GM18508 (cell line): ENCODE measurements around the gene NDUFV1.
"Not testable (repeated sequence)": the region's sequence is repeated elsewhere in the genome, so short reads cannot be mapped to it uniquely, and the experiment has no call there.

Source experiments
- ATAC-seq: cut with Tn5 transposase; IDR thresholded peaks from one replicate; pipeline ENCODE4 v1.9.1; 2021; ENCODE audit warnings: moderate number of reproducible peaks; ENCODE audit not compliant: insufficient read depth, unreplicated experiment

Gene NDUFV1

DNA sequence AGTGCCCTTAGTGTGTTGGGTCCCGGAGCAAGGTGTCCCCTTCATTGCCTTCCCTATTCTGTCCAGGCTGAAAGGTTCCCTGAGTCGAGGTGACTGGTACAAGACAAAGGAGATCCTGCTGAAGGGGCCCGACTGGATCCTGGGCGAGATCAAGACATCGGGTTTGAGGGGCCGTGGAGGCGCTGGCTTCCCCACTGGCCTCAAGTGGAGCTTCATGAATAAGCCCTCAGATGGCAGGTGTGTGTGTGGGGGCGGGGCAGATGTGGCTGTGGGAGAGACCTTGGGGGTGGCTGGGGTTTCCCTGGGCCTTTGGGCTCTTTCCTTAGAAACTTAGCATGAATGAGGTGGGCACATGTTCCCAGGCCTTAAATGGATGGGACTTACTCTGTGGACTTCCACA, 1.8 kb downstream of the NDUFV1 start:
- no peak for ATAC-seq

DNA sequence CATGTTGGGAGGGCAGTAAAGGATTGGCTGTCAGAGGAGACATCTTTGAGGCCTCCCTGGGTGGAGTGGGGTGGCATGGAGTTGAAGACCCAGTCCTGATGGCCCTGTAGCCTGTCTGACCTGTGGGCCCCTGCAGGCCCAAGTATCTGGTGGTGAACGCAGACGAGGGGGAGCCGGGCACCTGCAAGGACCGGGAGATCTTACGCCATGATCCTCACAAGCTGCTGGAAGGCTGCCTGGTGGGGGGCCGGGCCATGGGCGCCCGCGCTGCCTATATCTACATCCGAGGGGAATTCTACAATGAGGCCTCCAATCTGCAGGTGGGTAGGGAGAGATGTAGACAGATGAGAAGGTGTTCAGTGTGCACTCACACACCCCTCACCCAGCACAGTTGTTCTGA, 2.6 kb downstream of the NDUFV1 start:
- ATAC-seq: no peak

DNA sequence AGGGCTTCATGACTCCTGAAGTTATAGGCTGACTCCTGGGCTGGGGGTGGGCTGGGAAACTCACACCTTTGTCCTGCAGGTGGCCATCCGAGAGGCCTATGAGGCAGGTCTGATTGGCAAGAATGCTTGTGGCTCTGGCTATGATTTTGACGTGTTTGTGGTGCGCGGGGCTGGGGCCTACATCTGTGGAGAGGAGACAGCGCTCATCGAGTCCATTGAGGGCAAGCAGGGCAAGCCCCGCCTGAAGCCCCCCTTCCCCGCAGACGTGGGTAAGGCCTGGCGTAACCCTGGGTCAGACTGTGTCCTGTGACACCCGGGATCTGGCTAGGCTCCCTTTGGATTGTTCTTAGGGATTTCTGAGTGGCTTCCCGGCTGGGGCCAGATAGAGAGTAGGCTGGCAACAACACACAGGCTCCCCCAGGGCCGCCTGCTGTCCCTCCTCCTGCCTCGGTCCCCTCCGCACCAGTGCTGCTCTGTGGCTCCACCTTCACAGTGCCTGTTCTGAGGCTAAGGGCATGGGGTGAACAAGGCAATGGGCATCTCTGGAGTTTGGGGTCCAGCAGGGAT, 3.6 kb downstream of the NDUFV1 start:
- ATAC-seq: no peak

DNA sequence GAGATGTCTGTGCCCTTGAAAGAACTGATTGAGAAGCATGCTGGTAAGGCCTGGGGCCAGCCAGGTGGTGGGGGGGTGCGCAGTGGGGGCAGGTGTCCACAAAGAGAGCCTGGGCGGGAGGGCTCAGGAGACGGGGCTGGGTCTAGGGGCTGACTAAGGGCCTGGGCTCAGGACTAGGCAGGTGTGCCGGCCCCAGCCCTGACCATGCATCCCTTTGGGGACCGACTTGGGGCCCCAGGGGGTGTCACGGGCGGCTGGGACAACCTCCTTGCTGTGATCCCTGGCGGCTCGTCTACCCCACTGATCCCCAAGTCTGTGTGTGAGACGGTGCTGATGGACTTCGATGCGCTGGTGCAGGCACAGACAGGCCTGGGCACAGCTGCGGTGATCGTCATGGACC, 4.4 kb downstream of the NDUFV1 start:
- ATAC-seq: no peak

DNA sequence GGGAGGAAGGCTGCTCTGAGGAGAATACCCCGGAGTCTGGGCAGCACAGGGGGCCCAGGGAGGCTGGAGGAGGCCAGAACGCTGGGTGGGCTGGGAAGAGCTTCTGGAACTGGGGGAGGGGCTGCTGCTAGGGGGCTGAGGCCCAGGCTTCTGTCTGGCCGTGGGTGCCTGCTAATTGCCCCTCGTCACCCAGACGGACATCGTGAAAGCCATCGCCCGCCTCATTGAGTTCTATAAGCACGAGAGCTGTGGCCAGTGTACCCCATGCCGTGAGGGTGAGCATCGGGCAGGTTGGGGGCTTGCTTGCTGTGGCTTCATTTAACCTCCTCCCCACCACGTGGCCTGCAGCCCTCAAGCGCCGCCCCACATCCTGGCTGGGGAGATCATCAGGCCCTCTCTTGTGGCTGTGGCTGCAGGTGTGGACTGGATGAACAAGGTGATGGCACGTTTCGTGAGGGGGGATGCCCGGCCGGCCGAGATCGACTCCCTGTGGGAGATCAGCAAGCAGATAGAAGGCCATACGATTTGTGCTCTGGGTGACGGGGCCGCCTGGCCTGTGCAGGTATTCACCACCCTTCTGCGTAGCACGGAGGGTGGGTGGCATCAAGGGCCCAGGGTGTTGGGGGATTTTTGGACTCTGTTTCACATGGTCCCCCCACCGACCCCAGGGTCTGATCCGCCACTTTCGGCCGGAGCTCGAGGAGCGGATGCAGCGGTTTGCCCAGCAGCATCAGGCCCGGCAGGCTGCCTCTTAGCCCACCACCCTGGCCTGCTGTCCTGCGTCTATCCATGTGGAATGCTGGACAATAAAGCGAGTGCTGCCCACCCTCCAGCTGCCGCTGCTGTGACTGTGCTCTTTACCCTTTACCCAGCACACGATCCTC, 5.2 kb downstream of the NDUFV1 start:
- ATAC-seq: no peak

DNA sequence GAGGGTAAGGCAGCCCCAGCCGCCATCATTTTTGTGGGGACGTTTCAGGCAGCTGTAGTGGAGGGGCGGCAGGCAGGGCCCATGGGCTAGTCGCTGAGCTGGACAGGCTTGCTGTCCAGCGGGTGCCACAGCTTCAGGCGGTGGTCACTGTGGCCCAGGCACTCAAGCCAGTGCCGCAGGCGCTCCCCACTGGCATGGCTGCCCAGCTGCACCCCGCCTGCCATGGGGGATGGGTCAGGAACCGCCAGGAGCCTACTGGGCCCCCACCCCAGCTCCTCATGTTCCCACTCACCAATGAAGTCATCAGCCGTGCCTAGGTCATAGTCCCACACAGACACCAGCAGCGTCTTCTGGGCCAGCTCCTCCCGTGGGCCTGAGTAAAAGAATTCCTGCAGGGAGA, 6.0 kb downstream of the NDUFV1 start:
- no peak for ATAC-seq

DNA sequence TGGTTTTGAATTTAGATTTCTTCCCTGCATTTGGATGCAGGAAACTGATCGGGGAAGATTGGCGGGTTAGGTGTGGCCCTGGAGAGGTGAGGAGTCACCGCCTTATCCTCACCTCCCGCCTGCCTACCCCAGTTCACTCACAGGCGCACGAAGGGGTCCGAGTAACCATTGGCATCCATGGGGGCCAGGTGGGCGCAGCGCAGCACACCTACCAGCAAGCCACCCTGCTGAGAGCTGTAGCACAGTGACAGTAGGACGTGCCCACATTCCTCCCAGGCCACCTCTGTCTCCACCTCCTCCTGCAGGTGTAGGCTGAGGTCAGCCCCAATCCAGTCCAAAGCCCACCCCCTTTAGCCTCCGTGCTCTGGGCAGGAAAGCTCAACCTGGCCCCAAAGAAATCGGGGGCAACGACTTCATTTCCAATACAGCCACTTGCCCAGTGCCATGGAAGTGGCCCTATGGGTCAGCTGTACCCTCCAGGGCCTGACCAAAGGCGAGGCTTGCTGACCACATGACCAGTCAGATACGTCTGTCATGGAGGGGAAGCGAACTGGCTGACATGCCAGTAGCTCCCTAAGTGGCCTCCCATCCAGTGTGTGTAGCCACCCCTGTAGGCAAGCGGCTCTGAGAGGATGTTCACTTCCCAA, 6.7 kb downstream of the NDUFV1 start:
- no peak for ATAC-seq

DNA sequence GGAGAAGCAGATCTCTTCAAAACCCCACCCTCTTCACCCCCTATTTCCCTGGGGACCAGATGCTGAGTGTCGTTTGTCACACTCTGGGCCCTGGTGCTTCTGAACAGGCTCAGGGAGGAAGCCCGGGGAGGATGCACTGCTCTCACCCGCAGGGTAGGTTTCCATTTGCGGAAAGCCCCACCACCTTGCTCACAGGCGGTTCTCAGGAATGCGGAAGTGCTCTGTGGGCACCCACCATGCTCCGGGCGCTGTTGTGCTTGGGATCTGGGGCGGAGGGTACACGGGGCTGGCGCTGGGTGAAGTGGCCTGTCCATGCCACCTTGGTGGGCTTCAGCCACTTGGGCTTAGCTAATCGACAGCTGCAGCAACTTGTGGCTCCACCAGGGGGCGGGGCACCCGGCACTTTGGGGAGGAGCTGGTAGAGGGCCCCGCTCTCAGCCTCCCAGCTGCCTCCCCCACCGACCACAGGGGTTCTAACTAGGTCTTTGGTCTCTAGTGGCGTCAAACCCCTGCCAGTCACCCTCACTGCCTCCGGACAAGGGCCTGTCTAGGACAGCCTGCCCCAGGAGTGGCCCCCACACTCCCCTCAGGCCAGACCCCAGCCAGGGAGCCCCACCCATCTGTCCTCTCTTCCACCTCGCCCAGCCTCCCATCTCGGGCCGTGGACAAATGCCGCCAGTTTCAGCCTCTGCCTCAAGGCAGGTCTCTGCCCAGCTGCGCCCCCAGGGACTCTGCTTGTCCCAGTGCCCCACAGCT, 7.4 kb downstream of the NDUFV1 start:
- ATAC-seq: no peak

DNA sequence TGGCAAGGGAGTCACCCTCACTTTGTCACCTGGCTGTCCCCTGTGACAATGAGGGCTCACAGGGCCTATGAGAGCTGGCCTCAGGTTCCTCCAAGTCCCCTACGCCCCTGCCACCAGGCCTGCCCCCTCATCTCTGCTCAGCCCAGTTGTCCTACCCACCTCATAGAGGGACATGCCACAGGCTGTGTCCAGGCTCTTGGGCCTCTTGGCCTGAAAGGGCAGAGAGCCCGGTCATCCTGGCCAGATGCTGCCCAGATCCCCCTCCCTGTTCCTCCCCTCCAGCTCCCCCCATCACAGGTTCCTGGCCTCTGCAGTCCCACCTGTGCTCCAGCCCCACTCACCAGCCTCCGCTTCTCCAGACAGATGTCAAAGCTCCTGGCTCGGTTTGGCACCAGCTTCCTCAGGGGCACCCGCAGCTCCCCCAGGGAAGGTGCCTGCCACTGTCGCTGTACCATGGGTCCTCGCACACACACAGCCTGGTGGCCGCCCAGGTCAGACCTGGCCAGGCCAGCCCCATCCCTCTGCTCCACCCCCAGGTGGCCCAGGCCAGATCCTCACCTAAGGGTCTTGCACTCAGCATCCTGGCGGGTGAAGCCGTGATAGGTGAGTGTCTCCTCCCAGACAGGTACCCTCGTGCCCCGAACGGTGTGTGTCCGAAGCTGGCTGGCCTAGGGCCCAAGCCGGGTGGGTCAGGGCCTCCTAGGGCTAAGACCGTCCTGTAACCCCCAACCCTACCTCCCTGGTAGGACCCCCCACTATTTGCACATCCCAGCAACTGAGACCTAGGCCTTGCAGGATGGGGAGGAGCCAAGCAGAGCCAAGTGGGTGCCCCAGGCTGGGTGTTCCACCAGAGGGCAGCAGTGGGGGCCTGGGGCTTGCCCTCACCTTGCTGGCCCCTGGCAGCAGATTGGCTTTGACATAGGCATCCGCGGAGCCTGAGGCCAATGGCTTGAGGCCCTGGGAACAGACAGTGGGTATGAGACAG, 8.3 kb downstream of the NDUFV1 start:
- ATAC-seq: no peak

DNA sequence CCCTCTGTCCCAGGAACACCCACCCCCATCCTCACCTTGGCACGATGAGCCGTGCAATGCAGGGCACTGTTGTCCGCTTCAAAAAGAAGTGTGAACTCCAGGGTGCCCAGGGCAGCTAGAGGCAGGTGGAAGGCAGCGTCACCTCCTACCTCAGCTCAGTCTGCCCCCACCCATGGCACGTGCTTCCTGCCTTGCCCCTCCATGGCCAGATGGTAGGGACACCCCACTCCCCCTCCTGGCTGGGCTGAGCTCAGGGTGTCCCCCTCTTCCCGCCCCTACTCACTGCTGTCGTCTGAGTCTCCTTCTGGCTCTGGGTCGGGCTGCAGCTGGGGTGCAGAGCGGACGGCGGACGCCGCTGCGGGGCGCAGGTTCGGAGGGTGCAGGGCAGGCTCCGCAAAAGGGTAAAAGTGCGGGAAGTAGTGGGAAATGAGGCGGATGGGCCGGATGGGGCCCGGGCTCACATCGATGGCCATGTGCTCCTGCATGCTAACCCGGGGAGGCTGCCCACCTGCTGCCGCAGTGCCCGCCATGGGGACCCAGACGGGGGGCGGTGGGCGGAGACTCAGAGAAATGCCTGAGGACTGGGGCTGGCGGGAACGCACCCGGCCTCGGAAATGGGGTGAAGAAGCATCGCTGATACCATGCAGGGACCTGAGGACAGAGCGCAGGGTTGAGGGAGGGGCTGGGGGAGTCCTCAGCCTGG, 9.1 kb downstream of the NDUFV1 start:
- ATAC-seq: no peak

DNA sequence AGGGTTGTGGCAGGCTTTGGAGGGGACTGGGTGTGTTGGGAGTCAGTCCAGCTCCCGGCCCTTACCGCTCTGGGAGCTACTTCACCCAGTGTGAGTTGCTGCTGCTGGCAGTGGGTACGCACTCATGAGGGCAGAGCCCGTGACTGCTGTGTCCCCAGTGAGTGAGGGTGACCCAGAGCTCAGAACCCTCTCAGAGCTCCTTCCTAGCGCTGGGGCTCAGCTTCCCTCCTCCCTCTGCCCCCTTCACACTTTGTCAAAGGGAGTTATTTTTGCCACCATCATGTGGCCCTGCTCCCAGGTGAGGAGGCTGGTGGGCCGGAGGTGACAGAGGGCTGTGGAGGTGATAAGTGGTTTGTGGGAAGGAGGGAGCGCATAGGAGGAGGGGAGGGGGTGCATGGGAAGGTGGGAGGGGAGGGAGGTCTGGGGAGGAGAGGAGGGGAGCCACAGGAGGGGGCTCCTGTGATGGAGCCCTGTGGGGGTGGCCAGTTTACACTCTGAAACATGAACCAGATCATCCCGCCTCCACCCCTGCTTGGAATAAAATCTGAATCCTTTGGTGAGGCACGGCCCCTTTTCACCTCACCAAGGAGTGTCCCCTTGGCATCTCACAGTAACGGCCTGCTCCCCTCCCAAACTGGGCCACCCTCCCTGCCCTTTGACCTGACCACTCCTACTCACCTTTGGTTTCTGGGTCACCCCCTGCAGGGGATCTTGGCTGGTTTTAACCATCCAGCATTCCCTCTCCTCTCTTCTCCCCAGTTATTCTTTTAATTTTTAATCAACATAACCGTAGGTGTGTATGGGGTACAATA, 9.9 kb downstream of the NDUFV1 start:
- ATAC-seq: no peak

DNA sequence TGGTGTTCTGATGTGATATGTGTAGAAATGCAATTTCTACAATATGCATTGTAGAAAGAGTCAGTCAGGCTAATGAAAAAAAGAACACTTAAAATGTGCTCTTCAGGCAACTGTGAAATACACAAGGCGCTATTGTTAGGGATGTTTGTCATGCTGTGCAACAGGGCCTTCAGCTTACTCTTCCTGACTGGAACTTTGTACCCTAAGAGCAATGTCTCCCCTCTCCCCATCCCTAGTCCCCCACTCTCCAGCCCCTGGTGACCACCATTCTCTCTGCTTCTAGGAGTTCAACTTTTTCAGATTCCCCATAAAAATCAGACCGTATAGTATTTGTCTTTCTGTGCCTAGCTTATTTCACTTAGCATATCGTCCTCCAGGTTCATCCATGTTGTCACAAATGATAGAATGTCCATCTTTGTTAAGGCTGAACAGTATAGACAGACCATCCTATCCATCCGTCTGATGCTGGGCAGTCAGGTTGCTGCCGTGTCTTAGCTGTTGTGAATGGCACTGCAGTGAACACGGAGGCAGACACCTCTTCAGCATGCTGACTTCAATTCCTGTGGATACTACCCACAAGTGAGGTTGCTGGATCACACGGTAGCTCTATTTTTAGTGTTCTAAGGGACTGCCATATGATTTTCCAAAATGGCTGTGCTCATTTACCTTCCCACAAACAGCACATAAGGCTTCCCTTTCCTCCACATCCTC, 10.7 kb downstream of the NDUFV1 start:
- ATAC-seq: no peak

DNA sequence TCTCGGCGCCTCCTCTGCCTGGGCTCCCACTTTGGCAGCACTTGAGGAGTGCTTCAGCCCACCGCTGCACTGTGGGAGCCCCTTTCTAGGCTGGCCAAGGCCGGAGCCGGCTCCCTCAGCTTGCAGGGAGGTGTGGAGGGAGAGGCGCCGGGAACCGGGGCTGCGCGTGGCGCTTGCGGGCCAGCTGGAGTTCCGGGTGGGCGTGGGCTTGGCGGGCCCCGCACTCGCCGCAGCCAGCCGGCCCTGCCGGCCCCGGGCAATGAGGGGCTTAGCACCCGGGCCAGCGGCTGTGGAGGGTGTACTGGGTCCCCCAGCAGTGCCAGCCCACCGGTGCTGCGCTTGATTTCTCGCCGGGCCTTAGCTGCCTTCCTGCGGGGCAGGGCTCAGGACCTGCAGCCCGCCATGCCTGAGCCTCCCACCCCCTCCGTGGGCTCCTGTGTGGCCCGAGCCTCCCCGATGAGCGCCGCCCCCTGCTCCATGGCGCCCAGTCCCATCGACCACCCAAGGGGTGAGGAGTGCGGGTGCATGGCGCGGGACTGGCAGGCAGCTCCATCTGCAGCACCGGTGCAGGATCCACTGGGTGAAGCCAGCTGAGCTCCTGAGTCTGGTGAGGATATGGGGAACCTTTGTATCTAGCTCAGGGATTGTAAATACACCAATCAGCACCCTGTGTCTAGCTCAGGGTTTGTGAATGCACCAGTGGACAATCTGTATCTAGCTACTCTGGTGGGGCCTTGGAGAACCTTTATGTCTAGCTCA, 12.3 kb downstream of the NDUFV1 start:
- ATAC-seq: not testable (repeated sequence)

DNA sequence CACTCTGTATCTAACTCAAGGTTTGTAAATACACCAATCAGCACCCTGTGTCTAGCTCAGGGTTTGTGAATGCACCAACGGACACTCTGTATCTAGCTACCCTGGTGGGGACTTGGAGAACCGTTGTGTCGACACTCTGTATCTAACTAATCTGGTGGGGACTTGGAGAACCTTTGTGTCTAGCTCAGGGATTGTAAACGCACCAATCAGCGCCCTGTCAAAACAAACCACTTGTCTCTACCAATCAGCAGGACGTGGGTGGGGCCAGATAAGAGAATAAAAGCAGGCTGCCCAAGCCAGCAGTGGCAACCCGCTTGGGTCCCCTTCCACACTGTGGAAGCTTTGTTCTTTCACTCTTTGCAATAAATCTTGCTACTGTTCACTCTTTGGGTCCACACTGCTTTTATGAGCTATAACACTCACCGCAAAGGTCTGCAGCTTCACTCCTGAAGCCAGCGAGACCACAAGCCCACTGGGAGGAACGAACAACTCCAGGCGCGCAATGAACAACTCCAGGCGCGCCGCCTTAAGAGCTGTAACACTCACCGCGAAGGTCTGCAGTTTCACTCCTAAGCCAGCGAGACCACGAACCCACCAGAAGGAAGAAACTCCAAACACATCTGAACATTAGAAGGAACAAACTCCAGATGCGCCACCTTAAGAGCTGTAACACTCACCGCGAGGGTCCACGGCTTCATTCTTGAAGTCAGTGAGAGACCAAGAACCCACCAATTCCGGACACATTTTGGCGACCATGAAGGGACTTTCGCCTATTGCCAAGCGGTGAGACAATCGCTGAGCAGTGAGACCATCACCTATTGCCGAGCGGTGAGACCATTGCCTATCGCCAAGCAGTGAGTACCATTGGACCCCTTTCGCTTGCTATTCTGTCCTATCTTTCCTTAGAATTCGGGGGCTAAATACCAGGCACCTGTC, 13.2 kb downstream of the NDUFV1 start:
- not testable (repeated sequence) for ATAC-seq

DNA sequence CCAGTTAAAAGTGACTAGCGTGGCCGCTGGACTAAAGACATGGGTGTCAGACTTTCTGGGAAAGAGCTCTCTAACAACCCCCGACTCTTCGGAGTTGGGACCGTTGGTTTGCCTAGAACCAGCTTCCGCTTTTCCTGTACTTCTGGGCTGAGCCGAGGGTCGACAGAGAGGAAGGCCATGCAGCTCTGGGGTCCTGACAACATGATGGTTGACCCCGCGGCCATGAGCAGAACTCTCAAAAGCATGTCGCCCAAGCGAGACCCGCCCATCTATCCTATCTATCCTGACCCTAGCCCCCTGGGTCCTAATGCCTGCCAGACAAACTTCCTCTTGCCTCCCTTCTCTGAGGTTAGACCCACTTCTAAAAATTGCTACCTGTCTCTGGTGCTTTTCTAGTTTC, 13.9 kb downstream of the NDUFV1 start:
- ATAC-seq: not testable (repeated sequence)

DNA sequence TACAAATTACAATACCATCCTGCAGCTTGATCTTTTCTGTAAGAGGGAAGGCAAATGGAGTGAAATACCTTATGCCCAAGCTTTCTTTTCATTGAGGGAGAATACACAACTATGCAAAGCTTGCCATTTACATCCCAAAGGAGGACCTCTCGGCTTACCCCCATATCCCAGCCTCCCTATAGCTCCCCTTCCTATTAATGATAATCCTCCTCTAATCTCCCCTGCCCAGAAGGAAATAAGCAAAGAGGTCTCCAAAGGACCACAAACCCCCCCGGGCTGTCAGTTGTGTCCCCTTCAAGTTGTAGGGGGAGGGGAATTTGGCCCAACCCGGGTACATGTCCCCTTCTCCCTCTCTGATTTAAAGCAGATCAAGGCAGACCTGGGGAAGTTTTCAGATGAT, 15.2 kb downstream of the NDUFV1 start:
- not testable (repeated sequence) for ATAC-seq
